ENCODE results near the gene RUNX1.

Gene RUNX1

DNA sequence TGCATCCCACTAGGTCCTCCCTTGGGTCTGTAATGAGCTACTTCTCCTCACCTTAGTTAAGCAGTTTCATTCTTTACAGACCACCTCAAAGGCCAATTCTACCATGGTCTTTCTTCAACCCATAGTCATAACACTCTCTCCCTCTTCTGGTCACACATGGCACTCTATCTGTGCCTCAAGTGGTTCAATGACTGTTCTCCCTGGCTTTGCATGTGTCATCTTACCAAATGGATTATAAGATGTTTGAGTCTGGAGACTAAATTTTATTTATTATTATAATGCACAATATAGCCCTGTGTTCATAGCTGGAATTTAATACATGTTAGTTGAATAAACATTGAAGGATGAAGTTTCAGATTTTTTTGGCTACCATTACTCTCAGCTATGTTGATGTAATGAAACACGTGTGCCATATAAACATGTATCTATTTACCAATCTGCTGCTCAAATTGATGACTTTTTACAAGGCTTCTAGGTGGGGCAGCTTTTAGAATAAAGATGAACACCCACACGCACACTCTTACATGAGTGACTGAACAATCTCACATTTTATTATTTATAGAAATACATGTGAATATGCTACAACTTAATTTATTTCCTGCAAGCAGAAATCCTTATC is 102.1 kb downstream of the RUNX1 start:
- no peak for DNase-seq (ENCODE audit: low read depth in 2 of 2)

GRCh38 chr21:34946385-34946840 is 102.7 kb downstream of the RUNX1 start:
- DNase-seq (ENCODE audit: low read depth in 2 of 2), result no peak

DNA sequence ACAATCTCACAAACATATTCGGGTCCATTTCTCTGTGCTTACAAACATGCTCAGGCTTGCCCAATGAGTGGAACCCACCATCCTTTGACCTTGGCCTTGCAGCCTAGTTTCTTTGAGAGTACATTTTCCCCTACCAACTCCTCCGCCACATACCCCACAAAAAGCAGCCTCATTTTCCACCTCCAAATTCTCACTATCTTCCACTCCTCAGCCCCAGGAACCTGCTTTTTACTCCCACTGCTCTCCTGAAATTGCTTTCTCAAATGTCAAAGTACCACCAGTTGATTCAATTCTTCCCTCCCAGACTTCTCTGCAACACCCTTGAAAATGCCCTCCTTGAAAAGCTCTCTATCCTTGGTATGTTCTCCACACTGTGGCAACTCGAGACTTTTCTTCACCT is 103.8 kb downstream of the RUNX1 start:
- DNase-seq (ENCODE audit: low read depth in 2 of 2), result no peak

DNA sequence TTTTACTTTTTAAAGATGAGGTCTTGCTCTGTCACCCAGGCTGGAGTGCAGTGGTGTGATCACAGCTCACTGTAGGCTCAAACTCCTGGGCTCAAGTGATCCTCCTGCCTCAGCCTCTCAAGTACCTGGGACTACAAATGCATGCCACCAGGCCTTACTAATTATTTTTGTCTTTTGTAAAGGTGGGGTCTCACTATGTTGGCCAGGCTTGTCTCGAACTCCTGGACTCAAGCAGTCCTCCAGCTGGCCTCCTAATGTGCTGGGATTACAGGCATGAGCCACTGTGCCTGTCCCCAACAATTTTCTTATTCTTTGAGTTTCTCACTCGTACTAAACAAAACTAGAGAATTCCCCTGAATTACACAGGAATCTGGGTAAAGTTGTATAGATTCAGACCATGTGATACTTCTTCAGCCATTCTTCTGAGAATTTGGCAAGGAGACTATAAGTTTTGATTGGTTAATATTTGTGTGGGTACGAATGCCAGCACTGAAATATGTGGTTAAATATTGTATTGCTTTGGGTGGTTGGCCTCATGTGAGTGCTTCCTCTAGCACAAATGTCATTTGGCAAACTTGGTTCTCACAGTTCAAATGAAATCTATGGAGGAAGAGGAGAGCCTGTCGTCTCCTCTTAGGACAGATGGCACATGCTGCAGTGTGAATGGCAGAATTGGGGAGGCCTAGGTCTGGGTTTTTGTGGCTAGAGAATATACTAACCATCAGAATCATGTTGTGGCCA is 104.9 kb downstream of the RUNX1 start:
- DNase-seq (ENCODE audit: low read depth in 2 of 2), result no peak

DNA sequence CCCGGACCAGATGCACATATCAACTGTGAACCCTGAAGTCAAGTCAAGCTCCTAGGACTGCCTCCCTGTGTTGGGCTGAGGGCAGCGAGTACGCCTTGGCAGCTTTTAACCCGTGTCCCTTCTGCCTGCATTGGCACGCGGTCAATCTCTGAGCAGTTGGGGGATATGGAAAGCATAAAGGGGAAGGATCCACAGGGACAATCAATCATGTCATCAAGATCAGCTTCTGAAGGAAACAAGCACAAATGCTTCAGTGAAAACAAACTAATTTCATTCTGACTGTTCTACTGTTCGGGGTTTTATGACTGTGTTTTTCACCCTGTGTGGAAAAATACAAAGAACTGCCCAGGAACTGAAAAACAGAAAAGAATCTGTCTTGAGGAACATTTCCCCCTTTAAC is 106.2 kb downstream of the RUNX1 start:
- DNase-seq (ENCODE audit: low read depth in 2 of 2), result no peak

DNA sequence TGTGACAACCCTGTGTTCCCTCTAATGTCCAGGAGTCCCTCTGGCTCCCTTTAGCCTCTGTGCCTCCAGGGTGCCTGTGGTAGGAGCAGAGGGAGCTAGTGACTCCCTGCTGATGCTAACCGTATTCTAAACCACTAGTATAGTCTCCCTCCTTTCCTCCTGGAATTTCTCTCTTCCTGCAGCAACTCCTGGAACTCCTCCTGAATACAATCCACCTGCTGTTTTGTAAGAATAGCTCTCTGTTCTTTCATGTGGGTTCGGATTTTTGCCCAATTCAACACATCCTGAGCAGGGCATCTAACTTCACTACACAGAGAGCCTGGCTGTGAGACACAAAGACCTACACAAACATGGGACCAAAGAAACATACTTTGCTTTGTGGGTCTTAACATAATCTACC is 107.9 kb downstream of the RUNX1 start:
- no peak for DNase-seq (ENCODE audit: low read depth in 2 of 2)

DNA sequence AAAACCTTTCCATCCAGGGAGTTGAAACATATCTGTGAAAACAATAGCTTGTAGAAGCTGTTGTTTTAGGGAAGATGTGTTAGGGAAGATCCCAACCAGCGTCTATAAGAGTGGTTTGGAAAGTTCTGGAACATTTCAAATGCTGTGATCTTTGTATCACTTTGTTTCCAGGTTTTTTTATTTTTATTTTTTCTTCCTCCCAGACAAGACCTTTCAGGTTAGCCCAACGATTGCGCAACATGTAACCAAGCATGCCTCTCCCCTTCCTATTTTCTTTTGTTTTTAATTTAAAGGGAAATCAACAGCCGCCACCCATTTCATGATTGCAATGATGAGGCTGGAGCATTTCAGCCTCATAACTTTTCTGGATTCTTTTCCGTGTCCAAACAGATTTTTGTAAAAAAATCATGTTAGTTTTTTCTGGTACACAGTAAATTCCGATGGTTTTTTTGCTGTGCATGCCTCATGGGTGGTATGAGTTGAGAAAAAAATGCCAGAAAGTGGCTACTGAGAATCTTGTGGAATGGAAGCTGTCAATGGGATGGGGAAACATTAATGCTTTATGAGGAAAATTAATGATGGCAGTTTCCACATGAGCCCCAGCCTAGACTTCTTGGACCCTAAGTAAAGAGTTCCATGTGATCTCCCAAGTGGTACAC is 109.3 kb downstream of the RUNX1 start:
- no peak for DNase-seq (ENCODE audit: low read depth in 2 of 2)

GRCh38 chr21:34938089-34938764 is 110.9 kb downstream of the RUNX1 start:
- no peak for DNase-seq (ENCODE audit: low read depth in 2 of 2)

DNA sequence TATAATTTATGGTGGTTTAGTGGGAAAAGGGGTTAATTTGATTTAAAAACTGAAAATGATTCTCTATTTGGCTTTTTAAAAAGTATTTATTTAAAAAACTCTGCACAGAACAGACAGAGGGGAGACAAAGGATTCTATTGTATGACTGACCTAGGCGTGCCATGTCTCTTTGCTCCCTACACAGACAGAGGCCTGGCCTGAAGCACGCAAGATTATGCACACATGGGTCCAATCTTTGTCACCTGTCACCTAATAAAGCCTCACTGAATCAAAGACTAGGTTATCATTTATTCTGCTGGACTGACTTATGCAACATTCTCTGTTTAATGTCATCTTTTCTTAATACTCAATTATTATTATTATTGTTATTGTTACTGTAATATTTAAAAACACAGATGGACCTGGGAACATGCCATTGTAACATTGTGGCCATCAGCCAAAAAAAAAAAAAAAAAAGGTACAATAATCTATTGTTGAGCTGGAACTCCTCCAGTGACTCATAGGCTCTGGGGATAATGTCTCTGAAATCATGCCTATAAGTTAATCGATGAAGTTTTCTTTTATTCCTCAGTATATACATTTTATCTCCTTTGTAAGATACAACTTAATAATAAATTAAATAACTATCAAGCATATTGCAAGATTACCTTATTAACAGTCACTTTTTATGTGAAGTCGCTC is 112.1 kb downstream of the RUNX1 start:
- no peak for DNase-seq (ENCODE audit: low read depth in 2 of 2)

DNA sequence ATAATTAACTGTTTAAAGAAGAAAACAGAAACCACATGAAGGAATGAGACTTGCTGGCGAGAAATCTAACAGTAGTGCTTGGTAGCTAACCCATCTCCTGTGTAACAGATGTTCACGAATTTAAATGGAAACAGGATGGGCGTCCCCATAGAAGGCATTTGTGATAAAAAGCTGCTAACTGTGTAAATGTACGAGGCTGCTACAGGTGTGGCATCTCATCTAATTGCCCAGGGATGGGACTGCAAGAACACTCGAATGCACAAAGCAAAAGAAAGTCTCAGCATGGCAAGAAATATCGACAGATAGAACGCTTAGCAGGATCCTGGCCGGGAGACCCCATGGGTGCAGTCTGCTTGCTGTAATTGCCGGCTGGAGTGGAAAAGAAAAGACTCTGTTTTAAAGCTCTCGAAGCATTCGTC is 112.7 kb downstream of the RUNX1 start:
- DNase-seq (ENCODE audit: low read depth in 2 of 2), result no peak

DNA sequence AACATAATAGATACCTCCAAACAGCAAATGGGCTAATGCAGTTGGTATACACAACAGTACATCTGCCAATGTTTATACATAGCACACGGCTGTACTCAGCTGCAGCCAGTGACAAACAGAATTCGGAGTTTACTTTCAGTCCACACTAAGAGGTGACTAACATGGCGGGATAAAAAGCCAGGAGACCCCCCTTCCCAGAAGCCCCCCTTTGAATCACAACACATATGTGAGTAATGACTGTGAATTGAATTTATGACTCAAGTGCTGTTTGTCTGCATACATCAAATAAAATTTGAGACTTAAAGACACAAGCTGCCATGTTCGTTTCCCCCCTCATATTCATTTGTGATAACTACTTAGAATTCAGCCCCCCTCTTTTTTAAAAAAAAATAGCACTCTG is 113.2 kb downstream of the RUNX1 start:
- DNase-seq (ENCODE audit: low read depth in 2 of 2), result no peak

DNA sequence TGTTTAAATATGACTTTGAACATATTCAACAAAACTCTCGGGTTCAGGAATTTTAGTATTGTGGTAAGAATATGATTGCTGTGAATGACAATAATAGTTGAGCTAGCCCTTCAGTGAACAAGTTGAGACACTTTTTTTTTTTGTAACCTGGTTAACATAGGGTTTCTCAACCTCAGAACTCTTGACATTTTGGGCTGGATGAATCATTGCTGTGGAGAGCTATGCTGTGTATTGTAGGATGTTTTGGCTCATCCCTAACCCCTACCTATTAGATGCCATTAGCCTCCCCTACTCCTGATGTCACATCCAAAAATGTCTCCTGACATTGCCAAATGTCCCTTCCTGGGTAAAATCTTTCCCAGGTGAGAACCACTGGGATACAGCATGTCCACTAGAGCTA is 113.7 kb downstream of the RUNX1 start:
- no peak for DNase-seq (ENCODE audit: low read depth in 2 of 2)

DNA sequence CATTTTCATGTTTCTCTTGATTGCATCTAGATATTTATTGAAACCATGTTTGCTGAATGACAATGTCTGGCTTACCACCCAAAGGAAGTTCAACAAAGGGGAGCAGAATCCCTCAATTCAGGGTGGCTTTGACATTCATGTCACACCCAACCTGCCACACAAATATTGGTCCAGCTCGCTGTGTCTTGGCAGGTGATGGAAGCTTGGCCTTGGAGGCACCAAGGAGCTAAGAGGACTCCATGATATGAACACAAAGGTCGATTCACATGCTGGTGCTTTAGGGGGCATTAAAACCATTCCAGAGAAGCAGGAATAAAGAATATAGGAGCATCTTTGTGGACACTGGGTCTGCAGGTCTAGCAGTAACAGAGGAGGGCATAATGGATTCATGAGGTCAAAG is 114.8 kb downstream of the RUNX1 start:
- DNase-seq (ENCODE audit: low read depth in 2 of 2), result no peak

- no peak for DNase-seq (ENCODE audit: low read depth in 2 of 2)
Measured at GRCh38 chr21:34933609-34934335, 115.3 kb downstream of the RUNX1 start.

DNA sequence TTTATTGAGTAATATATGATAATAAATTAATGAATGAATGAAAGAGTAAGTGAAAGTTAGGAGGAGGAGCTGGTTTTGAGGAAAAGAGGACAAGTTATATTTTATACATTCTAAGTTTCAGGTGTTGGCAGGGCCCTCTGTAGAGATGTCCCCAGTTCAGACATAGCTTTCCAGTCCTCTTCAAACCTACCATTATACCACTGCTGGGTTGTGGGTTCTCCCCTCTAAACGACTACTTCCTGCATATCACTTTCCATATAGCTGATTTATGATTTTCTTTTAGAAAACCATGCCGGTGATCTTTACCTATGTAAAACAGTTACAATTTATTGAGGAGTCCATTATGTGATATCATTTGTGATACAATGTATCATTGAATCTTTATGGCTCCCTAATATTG is 116.9 kb downstream of the RUNX1 start:
- DNase-seq (ENCODE audit: low read depth in 2 of 2), result no peak

DNA sequence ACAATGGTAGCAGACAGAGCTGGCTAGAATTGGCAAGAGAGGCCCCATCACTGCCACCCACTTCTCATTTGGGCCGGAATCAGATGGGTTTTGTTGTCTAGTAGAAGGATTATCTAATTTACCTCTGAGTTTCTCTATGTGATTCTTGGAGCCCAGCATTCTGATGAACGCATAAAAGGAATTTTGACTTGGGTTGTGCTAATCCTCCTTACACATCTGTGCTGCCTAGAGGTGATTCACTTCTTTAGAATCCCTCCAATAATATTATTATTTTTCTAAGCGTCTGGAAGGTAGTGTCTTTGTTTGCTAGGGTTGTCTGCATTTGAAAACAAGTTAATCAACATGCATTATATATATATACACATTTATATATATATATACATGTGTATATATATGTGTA is 118.1 kb downstream of the RUNX1 start:
- no peak for DNase-seq (ENCODE audit: low read depth in 2 of 2)

GRCh38 chr21:34928637-34929036 is 120.5 kb downstream of the RUNX1 start:
- no peak for DNase-seq (ENCODE audit: low read depth in 2 of 2)

DNA sequence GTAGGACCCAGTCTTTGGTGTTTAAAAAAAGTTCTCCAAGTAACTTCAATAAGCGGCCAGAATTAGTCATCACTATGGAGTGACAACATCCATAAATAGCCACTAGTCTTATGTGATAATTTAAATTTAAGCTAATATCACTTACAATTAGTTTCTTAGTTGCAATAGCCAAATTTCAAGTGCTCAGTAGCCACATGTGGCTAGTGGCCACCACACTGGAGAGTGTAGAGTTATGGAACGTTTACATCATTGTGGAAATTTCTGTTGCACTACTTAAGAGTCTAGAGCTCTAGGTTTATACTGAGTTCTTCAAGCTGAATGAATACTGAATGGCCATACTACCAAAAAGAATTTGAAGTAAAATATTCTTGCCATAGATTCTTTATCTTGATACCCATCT is 121.1 kb downstream of the RUNX1 start:
- DNase-seq (ENCODE audit: low read depth in 2 of 2), result no peak

GRCh38 chr21:34926803-34927467 is 122.2 kb downstream of the RUNX1 start:
- no peak for DNase-seq (ENCODE audit: low read depth in 2 of 2)

DNA sequence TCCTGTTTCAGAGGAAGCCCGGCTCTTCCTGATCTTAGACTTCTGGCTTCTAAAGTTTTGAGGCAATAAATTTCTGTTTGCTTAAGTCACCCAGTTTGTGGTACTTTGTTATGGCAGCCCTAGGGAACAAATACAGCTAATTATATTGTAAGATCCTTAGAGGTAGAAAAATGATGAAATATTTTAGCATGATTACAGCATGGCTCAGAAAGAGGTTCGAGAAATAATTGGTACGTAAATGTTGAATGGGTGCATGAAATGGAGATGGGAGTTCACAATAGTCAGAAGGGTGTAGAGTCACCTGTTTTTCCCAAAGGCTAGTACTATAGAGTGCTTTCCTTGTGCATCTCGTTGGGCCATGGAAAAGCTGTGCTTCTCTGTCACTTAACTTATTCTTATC is 123.5 kb downstream of the RUNX1 start:
- no peak for DNase-seq (ENCODE audit: low read depth in 2 of 2)

All from stimulated activated CD4-positive, alpha-beta T cell treated with anti-CD3 and anti-CD28 coated beads, Interleukin-12 subunit alpha, Interleukin-12 subunit beta, amount 100 ng/mL, for 24 hours (primary cell).